NCI-H748 (cell line): ENCODE data around the gene SYNE2.
"Not testable (repeated sequence)": the region's sequence is repeated elsewhere in the genome, so short reads cannot be mapped to it uniquely, and the experiment has no call there.

Experiments
- DNase-seq: peaks from one replicate; lab custom pipeline; 2025; ENCODE audit not compliant: unreplicated experiment; lab: John Stamatoyannopoulos, UW

The SYNE2 gene

DNA sequence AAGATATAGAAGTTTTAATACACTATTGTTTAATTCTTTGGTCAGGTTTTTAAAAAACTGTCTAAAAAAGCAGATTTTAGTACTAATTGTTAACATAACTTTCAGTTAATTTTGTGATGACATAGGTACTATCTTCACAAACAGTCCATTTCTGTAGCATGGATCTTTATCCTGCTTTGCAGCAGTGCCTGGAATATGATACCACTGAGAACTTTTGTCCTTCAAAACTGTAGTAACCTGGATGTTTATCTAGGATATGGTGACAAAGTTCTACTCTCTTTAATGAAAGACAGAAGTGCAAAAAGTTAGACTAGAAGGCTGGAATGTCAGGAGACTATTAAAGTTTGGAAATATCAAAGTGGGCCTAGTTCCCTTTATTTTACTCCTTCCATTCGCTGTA, 159.9 kb downstream of the SYNE2 start:
- no peak for DNase-seq

- DNase-seq = no peak
Measured at GRCh38 chr14:64025479-64025878, 172.7 kb downstream of the SYNE2 start.

GRCh38 chr14:64026600-64026999, 173.8 kb downstream of the SYNE2 start:
- no peak for DNase-seq

DNA sequence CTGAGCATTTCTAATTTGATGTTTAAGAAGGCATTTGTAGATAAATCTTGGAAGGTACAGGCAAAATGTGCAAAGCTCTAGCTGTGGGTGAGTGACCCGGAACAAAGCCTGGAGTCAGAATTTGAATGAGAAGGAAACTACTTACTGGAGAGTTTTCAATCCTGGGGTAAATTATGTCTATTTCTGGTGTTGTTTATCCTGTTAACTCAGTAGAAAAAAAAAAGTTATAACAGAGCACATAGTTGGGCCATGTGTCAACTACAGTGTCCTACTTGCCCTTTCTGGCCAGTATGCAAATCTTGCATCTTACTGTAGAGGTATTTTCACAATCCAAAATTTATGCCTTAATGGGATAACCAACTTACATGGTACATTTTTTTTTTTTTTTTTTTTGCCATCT, 182.3 kb downstream of the SYNE2 start:
- DNase-seq = no peak

DNA sequence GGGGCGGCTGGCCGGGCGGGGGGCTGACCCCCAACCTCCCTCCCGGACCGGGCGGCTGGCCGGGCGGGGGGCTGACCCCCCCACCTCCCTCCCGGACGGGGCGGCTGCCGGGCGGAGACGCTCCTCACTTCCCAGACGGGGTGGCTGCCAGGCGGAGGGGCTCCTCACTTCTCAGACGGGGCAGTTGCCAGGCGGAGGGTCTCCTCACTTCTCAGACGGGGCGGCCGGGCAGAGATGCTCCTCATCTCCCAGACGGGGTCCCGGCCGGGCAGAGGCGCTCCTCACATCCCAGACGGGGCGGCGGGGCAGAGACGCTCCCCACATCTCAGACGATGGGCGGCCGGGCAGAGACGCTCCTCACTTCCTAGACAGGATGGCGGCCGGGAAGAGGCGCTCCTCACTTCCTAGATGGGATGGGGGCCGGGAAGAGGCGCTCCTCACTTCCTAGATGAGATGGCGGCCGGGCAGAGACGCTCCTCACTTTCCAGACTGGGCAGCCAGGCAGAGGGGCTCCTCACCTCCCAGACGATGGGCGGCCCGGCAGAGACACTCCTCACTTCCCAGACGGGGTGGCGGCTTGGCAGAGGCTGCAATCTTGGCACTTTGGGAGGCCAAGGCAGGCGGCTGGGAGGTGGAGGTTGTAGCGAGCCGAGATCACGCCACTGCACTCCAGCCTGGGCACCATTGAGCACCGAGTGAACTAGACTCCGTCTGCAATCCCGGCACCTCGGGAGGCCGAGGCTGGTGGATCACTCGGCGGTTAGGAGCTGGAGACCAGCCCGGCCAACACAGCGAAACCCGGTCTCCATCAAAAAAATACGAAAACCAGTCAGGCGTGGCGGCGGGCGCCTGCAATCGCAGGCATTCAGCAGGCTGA, 185.3 kb downstream of the SYNE2 start:
- DNase-seq = not testable (repeated sequence)

DNA sequence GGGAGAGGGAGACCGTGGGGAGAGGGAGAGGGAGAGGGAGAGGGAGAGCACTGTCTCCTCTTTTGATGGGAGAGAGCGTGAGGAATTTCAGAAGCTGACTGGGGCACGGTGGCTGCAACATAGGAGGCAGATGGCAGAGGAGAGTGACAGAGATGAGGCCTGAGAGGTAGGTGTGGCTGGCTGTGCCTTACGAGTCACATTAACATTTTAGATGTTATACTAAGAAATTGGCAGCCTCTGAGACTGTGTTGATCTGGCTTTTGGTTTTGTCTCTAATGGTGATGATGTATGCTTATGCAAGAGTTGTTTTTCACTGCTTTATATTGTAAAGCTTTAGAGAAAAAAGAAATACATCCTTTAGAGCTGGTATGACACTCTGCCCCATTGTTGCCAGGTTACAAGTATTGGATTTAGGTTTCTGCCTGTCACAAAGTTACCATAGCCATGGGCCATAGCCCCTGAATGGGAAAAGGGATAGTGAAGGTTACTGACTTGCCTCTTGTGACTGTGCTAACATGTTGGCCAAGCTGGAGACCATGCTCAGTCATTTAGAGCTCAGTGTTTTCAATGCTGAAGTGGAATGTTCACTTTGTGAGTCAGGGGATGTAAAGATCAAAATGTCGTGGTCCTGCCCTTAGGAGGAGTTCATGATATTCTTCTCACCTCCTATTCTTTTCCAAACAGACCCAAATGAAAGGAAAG, 186.2 kb downstream of the SYNE2 start:
- DNase-seq = no peak

- no peak for DNase-seq
Measured at GRCh38 chr14:64040044-64040443, 187.2 kb downstream of the SYNE2 start.

GRCh38 chr14:64043296-64043695, 190.5 kb downstream of the SYNE2 start:
- not testable (repeated sequence) for DNase-seq

- no peak for DNase-seq
Measured at GRCh38 chr14:64045091-64045490, 192.3 kb downstream of the SYNE2 start.

DNA sequence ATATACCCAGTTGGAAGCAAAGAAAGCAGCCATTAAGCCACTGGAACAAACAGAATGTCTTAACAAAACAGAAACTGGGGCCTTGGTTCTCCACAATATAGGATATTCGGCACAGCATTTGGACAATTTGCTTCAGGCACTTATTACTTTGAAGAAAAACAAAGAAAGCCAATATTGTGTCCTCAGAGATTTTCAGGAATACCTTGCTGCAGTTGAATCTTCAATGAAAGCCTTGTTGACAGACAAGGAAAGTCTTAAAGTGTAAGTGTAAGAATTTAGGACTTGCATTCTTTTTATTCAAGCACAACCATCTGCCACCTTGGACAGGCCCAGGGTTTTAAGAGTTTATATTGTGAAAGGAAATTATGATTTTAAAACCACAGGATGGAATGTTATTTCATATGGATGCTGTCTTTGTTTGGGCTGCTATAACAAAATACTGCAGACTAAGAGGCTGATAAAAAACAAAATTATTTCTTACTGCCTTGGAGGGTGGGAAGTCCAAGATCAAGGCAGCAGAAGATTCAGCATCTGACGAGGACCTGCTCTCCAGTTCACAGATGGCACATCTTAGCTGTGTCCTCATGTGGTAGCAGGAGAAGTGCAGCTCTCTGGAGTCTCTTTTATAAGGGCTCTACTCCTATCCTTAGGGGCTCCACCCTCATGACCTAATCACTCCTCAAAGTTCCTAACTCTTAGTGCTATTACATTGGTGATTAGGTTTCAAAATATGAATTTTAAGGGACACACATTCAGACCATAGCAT, 197.0 kb downstream of the SYNE2 start:
- no peak for DNase-seq

DNA sequence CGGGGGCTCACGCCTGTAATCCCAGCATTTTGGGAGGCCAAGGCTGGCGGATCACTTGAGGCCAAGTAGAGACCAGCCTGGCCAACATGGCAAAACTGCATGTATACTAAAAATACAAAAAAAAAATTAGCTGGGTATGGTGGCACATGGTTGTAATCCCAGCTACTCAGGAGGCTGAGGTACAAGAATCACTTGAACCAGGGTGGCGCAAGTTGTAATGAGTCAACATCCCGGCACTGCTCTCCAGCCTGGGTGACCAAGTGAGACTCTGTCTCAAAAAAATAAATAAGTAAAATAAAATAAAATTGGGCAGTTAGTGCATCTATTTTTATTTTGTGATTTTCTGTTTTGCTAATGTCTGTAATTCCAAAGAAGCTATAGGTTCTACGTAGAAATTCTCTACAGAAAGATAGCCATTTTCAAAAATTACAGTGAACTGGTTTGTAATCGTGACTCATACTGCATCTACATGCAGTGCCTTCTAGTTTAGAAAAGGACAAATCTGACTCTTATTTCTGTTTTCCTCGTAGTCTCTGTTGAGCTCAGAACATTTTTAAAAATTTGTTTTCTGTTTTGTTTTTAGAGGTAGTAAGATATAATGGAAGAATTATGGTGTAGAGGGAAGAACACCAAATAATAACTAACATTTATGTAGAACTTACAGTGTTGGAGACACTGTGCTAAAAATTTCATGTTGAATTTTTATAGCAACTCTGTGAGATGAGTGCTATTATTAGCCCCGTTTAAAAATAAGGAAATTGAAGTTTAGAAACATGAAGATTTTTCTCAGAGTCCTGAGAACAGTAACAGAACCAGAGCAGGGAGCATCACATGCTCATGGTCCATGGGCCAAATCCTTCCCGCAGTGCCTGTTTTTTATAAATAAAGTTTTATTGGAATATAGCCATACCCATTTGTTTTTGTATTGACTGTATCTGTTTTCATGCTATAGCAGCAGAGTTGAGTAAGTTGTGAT, 201.2 kb downstream of the SYNE2 start:
- DNase-seq = no peak

- DNase-seq = no peak
Measured at GRCh38 chr14:64059454-64060198, 206.8 kb downstream of the SYNE2 start.

DNA sequence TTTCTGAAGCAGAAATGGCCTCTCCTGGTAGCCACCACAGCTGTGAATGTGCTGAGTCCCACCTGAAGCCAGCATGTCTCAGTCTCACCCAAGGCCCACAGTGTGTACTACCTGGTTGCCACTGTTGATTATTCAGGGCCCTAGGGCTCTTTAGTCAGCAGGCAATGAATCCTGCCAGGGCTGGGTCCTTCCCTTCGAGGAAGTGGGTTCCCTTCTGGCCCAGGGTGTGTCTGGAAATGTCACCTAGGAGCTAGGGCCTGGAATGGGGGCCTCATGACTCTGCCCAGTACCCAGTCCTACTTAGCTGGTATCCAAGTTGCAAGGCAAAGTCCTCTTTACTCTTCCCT, 207.4 kb downstream of the SYNE2 start:
- no peak for DNase-seq

- DNase-seq = no peak
Measured at GRCh38 chr14:64060648-64061096, 207.9 kb downstream of the SYNE2 start.

DNA sequence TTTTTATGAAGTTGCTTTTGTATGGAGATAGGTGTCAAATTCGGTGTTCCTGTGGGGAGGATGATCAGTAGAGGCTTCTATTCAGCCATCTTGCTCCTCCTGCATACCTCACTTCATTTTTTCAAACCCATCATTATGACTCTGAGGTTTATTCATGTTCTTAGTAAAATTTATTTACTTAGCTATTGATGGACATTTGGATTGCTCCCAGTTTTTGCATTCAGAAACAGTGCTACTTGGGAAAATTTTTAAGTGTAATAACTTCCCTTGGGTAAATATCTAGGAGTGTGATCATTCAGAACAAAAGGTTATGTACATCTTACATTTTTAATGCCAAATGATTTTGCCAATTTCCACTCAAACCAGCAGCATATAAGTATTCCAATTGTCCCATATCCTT, 208.3 kb downstream of the SYNE2 start:
- no peak for DNase-seq

GRCh38 chr14:64061706-64062105, 208.9 kb downstream of the SYNE2 start:
- no peak for DNase-seq

GRCh38 chr14:64062381-64063115, 209.7 kb downstream of the SYNE2 start:
- DNase-seq = no peak

- no peak for DNase-seq
Measured at GRCh38 chr14:64064447-64064846, 211.6 kb downstream of the SYNE2 start.
